IMR-90 (cell line): Measurements from ENCODE around the gene RPH3AL. TPM values are rescaled to one million over a fixed set of nuclear protein-coding genes. Genes with fewer than 3 reads are reported as not detected.

Source experiments
- ATAC-seq: fragments of 200-7000 bp; cut with Tn5 transposase; 2 replicates; pipeline ENCODE4 v1.9.1; 2020; ENCODE audit warnings: low read depth, mild to moderate bottlenecking, moderate library complexity
- BruUV-seq: library from RNA; stranded (reverse); fragments of 400-500 nt; replicated peaks from 2 replicates; lab custom pipeline; 2021; lab: Mats Ljungman, UMichigan
- CTCF ChIA-PET: fragments of 300-600 bp; formaldehyde crosslinking; extraction: SDS; loops from one replicate; lab custom pipeline; 2021; ENCODE audit warnings: antibody characterized with exemption; lab: Yijun Ruan, JAX
- POLR2A ChIA-PET: fragments of 300-600 bp; sonication (Branson Sonifier 250); formaldehyde crosslinking; loops from one replicate; lab custom pipeline; 2022; ENCODE audit warnings: antibody characterized with exemption; ENCODE audit not compliant: unreplicated experiment; lab: Charles Lee
- DNase-seq: peaks from one replicate; pipeline ENCODE4 v3.0.0; 2013
- H2AFZ ChIP-seq: replicated peaks from 2 replicates; pipeline ENCODE3; 2013; ENCODE audit warnings: low read length, mild to moderate bottlenecking; ENCODE audit not compliant: poor library complexity
- H2AK5ac ChIP-seq: 2 replicates; pipeline ENCODE4 v1.6.1; 2013; ENCODE audit warnings: low read depth, low read length, inconsistent platforms
- H2AK9ac ChIP-seq: replicated peaks from 2 replicates; pipeline ENCODE3; 2013; ENCODE audit warnings: mild to moderate bottlenecking, low read depth, low read length, moderate library complexity; ENCODE audit not compliant: poor library complexity
- H2BK120ac ChIP-seq: 2 replicates; pipeline ENCODE4 v1.6.1; 2013; ENCODE audit warnings: low read depth, low read length, inconsistent platforms
- H2BK15ac ChIP-seq: 3 replicates; pipeline ENCODE4 v1.6.1; 2013; ENCODE audit warnings: low read depth, low read length, inconsistent platforms
- H2BK20ac ChIP-seq: 2 replicates; pipeline ENCODE4 v1.6.1; 2013; ENCODE audit warnings: low read depth, mild to moderate bottlenecking, inconsistent platforms, low read length, moderate library complexity
- H2BK5ac ChIP-seq: 2 replicates; pipeline ENCODE4 v1.6.1; 2013; ENCODE audit warnings: mild to moderate bottlenecking, low read depth, low read length, inconsistent platforms; ENCODE audit not compliant: poor library complexity, severe bottlenecking
- H3K14ac ChIP-seq: replicated peaks from 2 replicates; pipeline ENCODE4 v1.6.1; 2013; ENCODE audit warnings: low read depth, low read length, inconsistent platforms
- H3K18ac ChIP-seq: 2 replicates; pipeline ENCODE4 v1.6.1; 2013; ENCODE audit warnings: low read depth, low read length, control low read depth
- H3K23ac ChIP-seq: 2 replicates; pipeline ENCODE4 v1.6.1; 2013; ENCODE audit warnings: low read depth, low read length, inconsistent platforms
- H3K27ac ChIP-seq: 2 replicates; pipeline ENCODE4 v1.5.1; 2013; ENCODE audit warnings: mild to moderate bottlenecking, control low read depth, low read length; ENCODE audit not compliant: insufficient read depth
- H3K27me3 ChIP-seq: 2 replicates; pipeline ENCODE4 v1.6.1; 2013; ENCODE audit warnings: low read length; ENCODE audit not compliant: control insufficient read depth, insufficient read depth
- H3K36me3 ChIP-seq: 2 replicates; pipeline ENCODE4 v1.6.1; 2013; ENCODE audit warnings: low read length, mixed read lengths; ENCODE audit not compliant: control insufficient read depth, insufficient read depth
- H3K4ac ChIP-seq: 2 replicates; pipeline ENCODE4 v1.6.1; 2013; ENCODE audit warnings: low read depth, low read length, inconsistent platforms
- H3K4me1 ChIP-seq: 2 replicates; pipeline ENCODE4 v1.6.1; 2013; ENCODE audit warnings: low read length, mixed read lengths; ENCODE audit not compliant: control insufficient read depth, insufficient read depth
- H3K4me2 ChIP-seq: 2 replicates; pipeline ENCODE4 v1.6.1; 2013; ENCODE audit warnings: low read depth, mild to moderate bottlenecking, control low read depth, low read length, moderate library complexity
- H3K4me3 ChIP-seq: 2 replicates; pipeline ENCODE4 v1.5.1; 2013; ENCODE audit warnings: low read depth, mild to moderate bottlenecking, control low read depth, low read length, moderate library complexity; ENCODE audit not compliant: insufficient read depth
- H3K56ac ChIP-seq: 2 replicates; pipeline ENCODE4 v1.6.1; 2013; ENCODE audit warnings: low read length, inconsistent platforms; ENCODE audit not compliant: insufficient read depth; ENCODE audit errors: extremely low read depth
- H3K79me1 ChIP-seq, 2 experiments: 2 replicates each; pipeline ENCODE4 v1.6.1; 2013; ENCODE audit warnings: low read length in 2 of 2, inconsistent platforms in 1 of 2, low read depth in 1 of 2
- H3K9ac ChIP-seq: 2 replicates; pipeline ENCODE4 v1.6.1; 2013; ENCODE audit warnings: low read depth, low read length, control low read depth
- H3K9me1 ChIP-seq: 2 replicates; pipeline ENCODE4 v1.6.1; 2013; ENCODE audit warnings: low read length, inconsistent platforms; ENCODE audit not compliant: insufficient read depth
- H3K9me3 ChIP-seq: 2 replicates; pipeline ENCODE4 v1.6.1; 2013; ENCODE audit warnings: low read length; ENCODE audit not compliant: control insufficient read depth, insufficient read depth
- H4K20me1 ChIP-seq: 2 replicates; pipeline ENCODE4 v1.6.1; 2013; ENCODE audit warnings: low read length, inconsistent platforms; ENCODE audit not compliant: insufficient read depth
- H4K5ac ChIP-seq: 2 replicates; pipeline ENCODE4 v1.6.1; 2013; ENCODE audit warnings: mild to moderate bottlenecking, low read depth, low read length, control low read depth
- H4K8ac ChIP-seq, 2 experiments: 2 replicates each; pipeline ENCODE4 v1.6.1; 2013; ENCODE audit warnings: low read depth in 2 of 2, low read length in 2 of 2, control low read depth in 1 of 2, inconsistent platforms in 1 of 2
- H4K91ac ChIP-seq: 2 replicates; pipeline ENCODE4 v1.6.1; 2013; ENCODE audit warnings: low read depth, low read length, inconsistent platforms; ENCODE audit not compliant: insufficient read depth
- BHLHE40 ChIP-seq: fragments of 150-350 bp; IDR thresholded peaks from 2 replicates; pipeline ENCODE4 v1.6.1; 2016; ENCODE audit warnings: mild to moderate bottlenecking, low read depth, low read length
- CEBPB ChIP-seq: IDR thresholded peaks from 2 replicates; pipeline ENCODE4 v1.6.1; 2012; ENCODE audit warnings: low read depth, low read length, improper control_type of control experiment
- CHD1 ChIP-seq: IDR thresholded peaks from 2 replicates; pipeline ENCODE4 v1.6.1; 2012; ENCODE audit warnings: low read depth, low read length, improper control_type of control experiment
- FOS ChIP-seq: fragments of 150-350 bp; IDR thresholded peaks from 2 replicates; pipeline ENCODE4 v1.6.1; 2016; ENCODE audit warnings: low read depth, low read length
- MAFK ChIP-seq: IDR thresholded peaks from 2 replicates; pipeline ENCODE4 v1.6.1; 2012; ENCODE audit warnings: low read depth, low read length, improper control_type of control experiment
- MAZ ChIP-seq: IDR thresholded peaks from 2 replicates; pipeline ENCODE4 v1.6.1; 2012; ENCODE audit warnings: low read depth, mild to moderate bottlenecking, low read length, improper control_type of control experiment, moderate library complexity, borderline replicate concordance
- MXI1 ChIP-seq: IDR thresholded peaks from 2 replicates; pipeline ENCODE4 v1.6.1; 2012; ENCODE audit warnings: low read depth, mild to moderate bottlenecking, low read length, moderate library complexity, borderline replicate concordance
- NFE2L2 ChIP-seq: fragments of 150-350 bp; IDR thresholded peaks from 2 replicates; pipeline ENCODE4 v1.6.1; 2016; ENCODE audit warnings: low read depth, mild to moderate bottlenecking, low read length
- POLR2A ChIP-seq: IDR thresholded peaks from 2 replicates; pipeline ENCODE4 v1.6.1; 2012; ENCODE audit warnings: mild to moderate bottlenecking, low read depth, low read length
- RAD21 ChIP-seq: IDR thresholded peaks from 2 replicates; pipeline ENCODE4 v1.6.1; 2012; ENCODE audit warnings: low read length, improper control_type of control experiment
- RCOR1 ChIP-seq: IDR thresholded peaks from 2 replicates; pipeline ENCODE4 v1.6.1; 2012; ENCODE audit warnings: mild to moderate bottlenecking, low read length, improper control_type of control experiment; ENCODE audit not compliant: insufficient replicate concordance
- RFX5 ChIP-seq: IDR thresholded peaks from 2 replicates; pipeline ENCODE4 v1.8.0; 2012; ENCODE audit warnings: low read depth, mild to moderate bottlenecking, low read length, moderate library complexity
- SMC3 ChIP-seq: fragments of 150-350 bp; IDR thresholded peaks from 2 replicates; pipeline ENCODE4 v1.6.1; 2016; ENCODE audit warnings: low read depth, mild to moderate bottlenecking, antibody characterized with exemption, low read length, moderate library complexity
- WGBS, 2 experiments: methylation state at CpG; one replicate each; pipeline versions ENCODE4 v1.1.5 to v1.1.7; 2013; ENCODE audit warnings: missing lambda C conversion rate in 2 of 2; ENCODE audit not compliant: insufficient read length in 1 of 2; ENCODE audit errors: extremely low coverage in 2 of 2; 5-methylcytosine and 5-hydroxymethylcytosine counted together
- dilution Hi-C: fragments of 300-500 bp; cut with HindIII; formaldehyde crosslinking; loops from one replicate; pipeline ENCODE4 v1.14.3; 2018; ENCODE audit warnings: low sequenced_read_pairs; ENCODE audit not compliant: unreplicated experiment
- in situ Hi-C: fragments of 300-500 bp; cut with MboI; formaldehyde crosslinking; loops from 3 replicates; pipeline ENCODE4 v1.14.3; 2019; ENCODE audit warnings: low sequenced_read_pairs, inconsistent platforms, mixed read lengths
- intact Hi-C: fragments of 100-400 bp; cut with micrococcal nuclease; formaldehyde crosslinking; loops from 2 replicates; pipeline ENCODE4 v1.10.0; 2022
- polyA plus RNA-seq, 3 experiments: library from polyadenylated mRNA; depleted of rRNA; stranded (reverse); fragments of >200 nt; gene quantifications; 2 replicates each; pipeline ENCODE4 v1.2.3, GENCODE V29; 2012; ENCODE audit warnings: low replicate concordance in 1 of 3
- total RNA-seq: library from RNA; depleted of rRNA; stranded (reverse); fragments of >200 nt; gene quantifications from 2 replicates; pipeline ENCODE4 v1.2.3, GENCODE V29; 2012
- TF ChIP-seq, protein P1 (sequence below): fragments of 150-350 bp; IDR thresholded peaks from 2 replicates; pipeline ENCODE4 v1.6.1; 2017; ENCODE audit warnings: mild to moderate bottlenecking, antibody characterized with exemption, low read length, low read depth
- TF ChIP-seq, protein P2 (sequence below): fragments of 150-350 bp; IDR thresholded peaks from 2 replicates; pipeline ENCODE4 v1.6.1; 2016; ENCODE audit warnings: low read depth, mild to moderate bottlenecking, low read length, moderate library complexity, borderline replicate concordance

RPH3AL gene
- total and polyA plus RNA-seq, 2 of the 4 experiments (the other 2 are of a cell fraction): 1.8 to 2.5 TPM

DNA sequence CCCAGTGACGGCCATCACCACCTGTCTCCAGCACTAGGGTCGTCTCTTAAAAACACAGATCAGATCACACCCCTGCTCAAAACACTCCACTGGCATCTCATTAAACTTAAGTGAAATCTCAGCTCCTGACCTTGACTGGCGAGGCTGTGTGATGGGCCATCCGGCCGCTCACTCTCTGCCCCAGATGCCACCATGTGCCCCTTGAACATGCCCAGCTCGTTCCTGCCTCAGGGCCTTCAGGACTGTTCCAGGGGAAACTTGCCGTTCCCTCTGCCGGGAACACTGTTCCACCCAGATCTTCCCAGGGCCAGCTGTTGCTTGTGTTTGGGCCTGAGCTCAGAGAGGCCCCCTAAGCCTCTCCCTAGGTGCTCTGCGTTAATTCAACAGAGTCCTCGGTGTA, 39.4 kb downstream of the RPH3AL start:
- Histone ChIP-seq H4K8ac (no peak overlapping the region), H3K9me1 (no peaks in the 10 kb centered on the region), H4K5ac (no peak overlapping the region), H3K36me3 (no peaks in the 10 kb centered on the region), H2BK20ac (no peak overlapping the region), H3K14ac (no peak overlapping the region), H3K4ac (no peak overlapping the region), H3K27me3 (peaks cover 16% of the 10 kb centered on the region), H3K4me1 (no peaks in the 10 kb centered on the region), H2AFZ (no peak overlapping the region), H3K27ac (no peak overlapping the region), H3K18ac (no peak overlapping the region), H4K91ac (no peak overlapping the region), H4K20me1 (0 out of 2 replicates have a peak, but pooled peaks cover 3% of the 10 kb centered on the region), H2BK15ac (no peak overlapping the region), H3K9ac (no peak overlapping the region), H3K4me3 (no peak overlapping the region), H2AK9ac (no peak overlapping the region), H3K4me2 (no peak overlapping the region), H3K23ac (no peak overlapping the region), H2AK5ac (no peak overlapping the region), H3K56ac (no peak overlapping the region), H3K79me1 (no peaks in the 10 kb centered on the region), H2BK5ac (no peak overlapping the region), H2BK120ac (no peak overlapping the region), H3K9me3 (peaks cover 9% of the 10 kb centered on the region; the same call in 1 of the 2 replicates)
- 75% methylated on average over 6 of the region's 10 CpGs; no CpG with 5 or more reads in 1 of the 2 experiments for WGBS, 2 experiments
- intact Hi-C loops (no loop called here), dilution Hi-C loops (no loop called here), in situ Hi-C loops (no loop called here)
- ChIA-PET POLR2A (no interaction called here), CTCF (no interaction called here)
- TF ChIP-seq, protein P1, sequence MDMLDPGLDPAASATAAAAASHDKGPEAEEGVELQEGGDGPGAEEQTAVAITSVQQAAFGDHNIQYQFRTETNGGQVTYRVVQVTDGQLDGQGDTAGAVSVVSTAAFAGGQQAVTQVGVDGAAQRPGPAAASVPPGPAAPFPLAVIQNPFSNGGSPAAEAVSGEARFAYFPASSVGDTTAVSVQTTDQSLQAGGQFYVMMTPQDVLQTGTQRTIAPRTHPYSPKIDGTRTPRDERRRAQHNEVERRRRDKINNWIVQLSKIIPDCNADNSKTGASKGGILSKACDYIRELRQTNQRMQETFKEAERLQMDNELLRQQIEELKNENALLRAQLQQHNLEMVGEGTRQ: no peak
- no peak for TF ChIP-seq RCOR1
- no peak for TF ChIP-seq BHLHE40
- TF ChIP-seq, protein P2, sequence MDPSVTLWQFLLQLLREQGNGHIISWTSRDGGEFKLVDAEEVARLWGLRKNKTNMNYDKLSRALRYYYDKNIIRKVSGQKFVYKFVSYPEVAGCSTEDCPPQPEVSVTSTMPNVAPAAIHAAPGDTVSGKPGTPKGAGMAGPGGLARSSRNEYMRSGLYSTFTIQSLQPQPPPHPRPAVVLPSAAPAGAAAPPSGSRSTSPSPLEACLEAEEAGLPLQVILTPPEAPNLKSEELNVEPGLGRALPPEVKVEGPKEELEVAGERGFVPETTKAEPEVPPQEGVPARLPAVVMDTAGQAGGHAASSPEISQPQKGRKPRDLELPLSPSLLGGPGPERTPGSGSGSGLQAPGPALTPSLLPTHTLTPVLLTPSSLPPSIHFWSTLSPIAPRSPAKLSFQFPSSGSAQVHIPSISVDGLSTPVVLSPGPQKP: no peak
- TF ChIP-seq RAD21: no peak
- TF ChIP-seq CHD1: no peak
- TF ChIP-seq FOS: no peak
- TF ChIP-seq SMC3: no peak
- TF ChIP-seq MXI1: no peak
- TF ChIP-seq POLR2A: no peak
- no peak for TF ChIP-seq NFE2L2
- TF ChIP-seq RFX5: no peak
- TF ChIP-seq MAFK: no peak
- TF ChIP-seq MAZ: no peak
- TF ChIP-seq CEBPB: no peak
- no TSS peak for BruUV-seq
- ATAC-seq (no peak), DNase-seq (no peak)
